SU-DHL-6 (cell line): ENCODE data around the gene APAF1.

Experiments used
- H2AFZ ChIP-seq: fragments of 200-600 bp; sonication (generic); 2 replicates; pipeline ENCODE4 v1.6.1; 2014; ENCODE audit warnings: low read depth, mild to moderate bottlenecking, moderate library complexity, mixed read lengths, antibody characterized with exemption, low read length; ENCODE audit not compliant: severe bottlenecking
- H3F3A ChIP-seq: fragments of 200-600 bp; shearing (Covaris generic); 2 replicates; pipeline ENCODE4 v1.6.0; 2016; ENCODE audit warnings: antibody characterized with exemption, mild to moderate bottlenecking; ENCODE audit not compliant: insufficient read depth
- H3K27ac ChIP-seq: fragments of 200-600 bp; sonication (generic); 2 replicates; pipeline ENCODE4 v1.5.1; 2016; ENCODE audit warnings: low read depth, mild to moderate bottlenecking, low read length, moderate library complexity, mixed read lengths
- H3K27me3 ChIP-seq: fragments of 200-600 bp; sonication (generic), shearing (Covaris generic); 2 replicates; pipeline ENCODE4 v1.6.0; 2014; ENCODE audit warnings: mild to moderate bottlenecking, low read length
- H3K36me3 ChIP-seq: fragments of 200-600 bp; sonication (generic); 2 replicates; pipeline ENCODE4 v1.6.1; 2014; ENCODE audit warnings: mild to moderate bottlenecking, low read length, mixed read lengths
- H3K4me2 ChIP-seq: fragments of 300-600, 200-600 bp; shearing (Covaris generic), sonication (generic); 2 replicates; pipeline ENCODE4 v1.6.0; 2014; ENCODE audit warnings: low read length, low read depth, mild to moderate bottlenecking; ENCODE audit not compliant: poor library complexity, severe bottlenecking
- H3K4me3 ChIP-seq: fragments of 200-600 bp; sonication (generic); 2 replicates; pipeline ENCODE4 v1.5.1; 2014; ENCODE audit warnings: antibody characterized with exemption, low read length, mild to moderate bottlenecking, mixed read lengths; ENCODE audit not compliant: insufficient read depth, poor library complexity, severe bottlenecking
- H3K79me2 ChIP-seq: fragments of 200-600 bp; sonication (generic); 2 replicates; pipeline ENCODE4 v1.6.1; 2014; ENCODE audit warnings: mild to moderate bottlenecking, low read length, moderate library complexity; ENCODE audit not compliant: insufficient read depth
- H3K9ac ChIP-seq: fragments of 200-600 bp; sonication (generic); 2 replicates; pipeline ENCODE4 v1.7.0; 2014; ENCODE audit warnings: mild to moderate bottlenecking, low read length
- H3K9me2 ChIP-seq: fragments of 200-600 bp; sonication (generic); replicated peaks from 2 replicates; pipeline ENCODE4 v1.6.1; 2014; ENCODE audit warnings: low read length; ENCODE audit not compliant: insufficient read depth
- H3K9me3 ChIP-seq: fragments of 200-600 bp; sonication (generic); 2 replicates; pipeline ENCODE4 v1.6.1; 2014; ENCODE audit warnings: low read length, mixed read lengths; ENCODE audit not compliant: insufficient read depth
- H4K20me1 ChIP-seq: fragments of 200-600 bp; sonication (generic); 2 replicates; pipeline ENCODE4 v1.6.1; 2014; ENCODE audit warnings: low read depth, mild to moderate bottlenecking, antibody characterized with exemption, low read length, moderate library complexity, mixed read lengths
- CTCF ChIP-seq: fragments of 200-600 bp; sonication (generic); IDR thresholded peaks from one replicate; pipeline ENCODE4 v1.5.1; 2017; ENCODE audit warnings: antibody characterized with exemption, mild to moderate bottlenecking, low read length, moderate library complexity; ENCODE audit not compliant: insufficient read depth, poor library complexity, severe bottlenecking
- EZH2phosphoT487 ChIP-seq: fragments of 200-600 bp; sonication (generic), shearing (Covaris generic); conservative IDR thresholded peaks from 2 replicates; pipeline ENCODE4 v1.6.1; 2018; ENCODE audit warnings: mild to moderate bottlenecking, antibody characterized with exemption, low read length, moderate library complexity, mixed read lengths

APAF1 gene

GRCh38 chr12:98730412-98730811, 85.3 kb downstream of the APAF1 start:
- Histone ChIP-seq H3K9me2 (no peaks in the 10 kb centered on the region), H3K79me2 (no peaks in the 10 kb centered on the region), H3K9ac (no peak overlapping the region), H4K20me1 (no peaks in the 10 kb centered on the region; the same call in 1 of the 2 replicates), H3F3A (no peaks in the 10 kb centered on the region), H3K4me2 (no peak overlapping the region), H3K27me3 (no peaks in the 10 kb centered on the region), H3K27ac (no peak overlapping the region), H3K4me3 (no peak overlapping the region), H3K36me3 (peaks cover 15% of the 10 kb centered on the region; the same call in 1 of the 2 replicates), H3K9me3 (no peaks in the 10 kb centered on the region), H2AFZ (no peak overlapping the region)
- TF ChIP-seq CTCF = no peak
- TF ChIP-seq EZH2phosphoT487 = no peak

GRCh38 chr12:98733667-98734350, 88.7 kb downstream of the APAF1 start:
- Histone ChIP-seq H3K9me2 (no peaks in the 10 kb centered on the region), H3K79me2 (no peaks in the 10 kb centered on the region), H4K20me1 (no peaks in the 10 kb centered on the region; the same call in 1 of the 2 replicates), H3K9me3 (no peaks in the 10 kb centered on the region), H3K27ac (no peak overlapping the region), H3K4me3 (no peak overlapping the region), H3K27me3 (no peaks in the 10 kb centered on the region), H3F3A (no peaks in the 10 kb centered on the region), H3K9ac (no peak overlapping the region), H3K4me2 (no peak overlapping the region), H3K36me3 (0 out of 2 replicates have a peak, but pooled peaks cover 6% of the 10 kb centered on the region), H2AFZ (no peak overlapping the region)
- TF ChIP-seq EZH2phosphoT487 = no peak
- TF ChIP-seq CTCF = no peak

GRCh38 chr12:98735821-98736220, 90.7 kb downstream of the APAF1 start:
- H3K9me2 ChIP-seq = no peaks in the 10 kb centered on the region
- H3K9me3 ChIP-seq = no peaks in the 10 kb centered on the region
- no peak overlapping the region for H3K4me3 ChIP-seq
- no peaks in the 10 kb centered on the region for H3F3A ChIP-seq
- H3K27ac ChIP-seq = no peak overlapping the region
- no peaks in the 10 kb centered on the region for H3K27me3 ChIP-seq
- no peaks in the 10 kb centered on the region for H3K79me2 ChIP-seq
- H3K4me2 ChIP-seq = no peak overlapping the region
- 0 out of 2 replicates have a peak, but pooled peaks cover 6% of the 10 kb centered on the region for H3K36me3 ChIP-seq
- no peaks in the 10 kb centered on the region; the same call in 1 of the 2 replicates for H4K20me1 ChIP-seq
- H2AFZ ChIP-seq = no peak overlapping the region
- no peak for TF ChIP-seq CTCF
- TF ChIP-seq EZH2phosphoT487 = no peak
- H3K9ac ChIP-seq = no peak overlapping the region
